Fibroblast of mammary gland (primary cell): ENCODE data around the gene RPL19.

Experiments
- DNase-seq: peaks from one replicate; pipeline ENCODE4 v3.0.0-alpha.2; 2010; ENCODE audit warnings: low read depth
- H3K4me3 ChIP-seq: 2 replicates; pipeline ENCODE4 v1.5.1; 2011; ENCODE audit warnings: low read depth, mild to moderate bottlenecking, low read length, moderate library complexity; ENCODE audit not compliant: control insufficient read depth
- TF ChIP-seq, protein P1 (sequence below): conservative IDR thresholded peaks from 2 replicates; pipeline ENCODE4 v1.5.1; 2011; ENCODE audit warnings: low read depth, low read length, inconsistent platforms; ENCODE audit not compliant: control insufficient read depth, insufficient read depth

Gene RPL19

DNA sequence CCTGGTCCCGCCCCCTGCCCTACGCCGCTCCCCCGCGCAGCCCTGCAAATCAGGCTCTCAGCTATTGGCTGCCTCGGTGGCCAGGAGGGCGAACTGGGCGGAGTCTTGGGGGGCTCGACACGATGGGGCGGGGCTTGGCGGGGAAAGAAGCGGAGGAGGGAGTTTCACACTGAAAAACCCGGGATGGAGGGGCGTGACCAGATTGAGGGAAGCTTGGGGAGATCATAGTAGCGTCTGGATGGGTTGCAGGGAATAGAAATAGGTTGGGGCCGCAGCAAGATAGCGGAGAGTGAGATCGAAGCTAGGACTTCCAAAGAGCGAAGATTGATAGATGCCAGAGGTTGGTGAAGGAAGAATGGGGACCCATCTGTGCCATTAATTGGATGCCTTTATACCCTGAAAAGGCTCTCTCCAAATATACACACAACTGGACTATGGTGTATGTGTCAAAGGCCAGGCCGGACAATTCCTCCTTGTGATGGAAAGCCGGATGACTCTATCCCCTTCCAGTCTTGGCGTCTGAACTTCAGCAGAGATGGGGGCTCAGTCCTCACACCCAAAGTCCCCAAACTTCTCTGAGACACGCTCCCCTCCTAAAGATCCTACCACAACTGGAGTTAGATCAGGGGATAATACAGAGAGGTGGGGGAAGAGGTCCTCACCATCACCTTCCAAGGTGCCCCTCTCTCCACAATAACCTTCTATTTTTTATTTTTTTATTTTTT, 26.0 kb downstream of the RPL19 start:
- H3K4me3 ChIP-seq = peak overlapping the region; percentile 34
- TF ChIP-seq, protein P1, sequence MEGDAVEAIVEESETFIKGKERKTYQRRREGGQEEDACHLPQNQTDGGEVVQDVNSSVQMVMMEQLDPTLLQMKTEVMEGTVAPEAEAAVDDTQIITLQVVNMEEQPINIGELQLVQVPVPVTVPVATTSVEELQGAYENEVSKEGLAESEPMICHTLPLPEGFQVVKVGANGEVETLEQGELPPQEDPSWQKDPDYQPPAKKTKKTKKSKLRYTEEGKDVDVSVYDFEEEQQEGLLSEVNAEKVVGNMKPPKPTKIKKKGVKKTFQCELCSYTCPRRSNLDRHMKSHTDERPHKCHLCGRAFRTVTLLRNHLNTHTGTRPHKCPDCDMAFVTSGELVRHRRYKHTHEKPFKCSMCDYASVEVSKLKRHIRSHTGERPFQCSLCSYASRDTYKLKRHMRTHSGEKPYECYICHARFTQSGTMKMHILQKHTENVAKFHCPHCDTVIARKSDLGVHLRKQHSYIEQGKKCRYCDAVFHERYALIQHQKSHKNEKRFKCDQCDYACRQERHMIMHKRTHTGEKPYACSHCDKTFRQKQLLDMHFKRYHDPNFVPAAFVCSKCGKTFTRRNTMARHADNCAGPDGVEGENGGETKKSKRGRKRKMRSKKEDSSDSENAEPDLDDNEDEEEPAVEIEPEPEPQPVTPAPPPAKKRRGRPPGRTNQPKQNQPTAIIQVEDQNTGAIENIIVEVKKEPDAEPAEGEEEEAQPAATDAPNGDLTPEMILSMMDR = no peak
- DNase-seq = peak; percentile 51

DNA sequence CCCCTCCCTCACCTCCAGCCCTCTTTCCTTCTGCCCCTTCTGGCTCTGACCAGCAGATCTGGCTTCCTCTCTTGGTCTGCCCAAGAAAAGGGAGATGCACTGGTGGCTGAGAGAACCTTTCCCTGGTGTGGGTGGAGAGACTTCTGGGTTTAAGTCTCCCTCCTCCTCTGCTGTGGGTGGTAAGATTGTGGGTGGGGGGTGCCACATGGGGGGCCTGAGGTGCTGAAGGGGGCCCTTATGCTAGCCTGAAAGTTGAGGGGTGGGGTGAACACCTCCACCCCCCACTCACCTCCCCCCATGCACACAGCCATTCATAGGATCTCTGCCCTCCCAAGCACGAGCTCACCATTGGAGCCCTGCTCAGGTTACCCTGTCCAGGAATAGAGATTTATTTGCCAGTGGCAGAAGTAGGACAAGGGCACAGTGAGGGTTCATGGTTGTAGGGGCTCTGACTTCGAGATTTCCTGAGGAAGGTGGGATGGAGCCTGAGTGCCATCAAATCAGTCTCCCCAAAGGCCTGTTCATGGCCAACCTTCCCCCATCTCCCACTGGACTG, 27.4 kb downstream of the RPL19 start:
- no peak for DNase-seq
- TF ChIP-seq, protein P1 = no peak
- no peak overlapping the region for H3K4me3 ChIP-seq

DNA sequence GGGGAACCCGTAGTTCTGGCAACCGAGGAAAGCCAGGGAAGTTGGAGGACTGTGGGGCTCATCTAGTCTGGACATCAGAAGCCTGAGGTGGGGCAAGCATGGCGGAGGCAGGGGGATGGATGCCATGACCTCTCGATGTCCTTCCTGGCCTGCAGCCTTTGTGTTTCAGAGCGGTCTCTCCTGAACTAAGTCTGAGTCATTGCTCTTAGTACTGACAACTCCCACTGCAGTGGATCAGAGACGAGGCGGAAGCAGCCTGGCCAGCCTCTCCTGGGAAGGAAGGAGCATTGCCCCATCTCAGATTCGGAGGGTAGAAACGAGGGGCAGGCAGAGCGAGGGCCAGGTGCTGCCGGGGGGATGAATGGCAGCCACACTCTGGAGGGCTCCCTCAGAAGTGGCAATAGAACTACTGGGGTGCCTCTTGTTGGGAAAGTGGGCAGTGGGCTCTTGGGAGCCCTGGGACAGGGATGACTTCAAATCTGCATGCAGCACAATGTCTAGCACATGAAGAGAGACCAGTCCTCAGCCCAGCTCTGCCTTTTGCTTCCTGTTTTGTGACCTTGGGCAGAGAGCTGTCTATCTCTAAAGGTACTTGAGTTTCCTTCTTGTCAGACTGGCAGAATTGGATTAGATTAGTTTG, 29.3 kb downstream of the RPL19 start:
- no peak overlapping the region for H3K4me3 ChIP-seq
- TF ChIP-seq, protein P1 = no peak
- DNase-seq = peak; percentile 79

DNA sequence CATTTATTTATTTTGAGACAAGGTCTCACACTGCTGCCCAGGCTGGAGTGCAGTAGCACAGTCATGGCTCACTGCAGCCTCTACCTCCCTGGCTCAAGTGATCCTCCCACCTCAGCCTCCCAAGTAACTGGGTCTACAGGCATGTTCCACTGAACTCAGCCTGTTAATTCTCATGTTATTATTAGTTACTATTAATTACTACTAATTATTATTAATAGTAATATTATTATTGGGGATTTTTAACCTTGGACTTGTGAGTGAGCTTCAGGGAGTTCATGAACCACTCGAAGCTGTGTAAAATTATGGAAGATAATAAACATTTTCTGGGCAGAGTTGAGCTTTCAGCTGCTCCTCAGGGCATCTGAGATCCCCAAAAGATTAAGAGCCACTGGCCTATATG, 30.3 kb downstream of the RPL19 start:
- DNase-seq = no peak
- no peak overlapping the region for H3K4me3 ChIP-seq
- TF ChIP-seq, protein P1 = no peak

DNA sequence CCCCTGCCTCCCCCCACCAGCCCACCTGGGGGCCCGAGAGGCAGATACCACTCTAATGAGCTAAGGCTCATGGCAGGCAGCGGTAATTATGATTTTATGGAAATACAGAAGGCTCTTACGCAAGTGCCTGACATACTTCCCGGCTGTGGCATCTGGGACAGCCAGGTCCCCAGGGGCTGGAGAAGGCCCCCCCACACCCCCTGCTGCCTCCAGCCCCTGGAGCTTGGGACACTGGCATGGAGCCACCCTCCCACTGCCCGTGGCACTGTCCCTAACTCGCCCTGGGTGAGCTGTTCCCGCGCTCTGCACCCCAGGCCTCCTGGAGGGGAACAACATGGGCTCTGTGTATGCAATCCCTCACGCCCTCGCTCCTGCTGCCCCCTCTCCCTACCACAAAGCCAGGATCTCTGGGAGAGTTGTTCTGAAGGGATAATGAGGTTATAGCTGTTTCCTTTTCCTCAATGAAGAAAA, 31.0 kb downstream of the RPL19 start:
- H3K4me3 ChIP-seq = no peak overlapping the region
- TF ChIP-seq, protein P1 = no peak
- DNase-seq = no peak

DNA sequence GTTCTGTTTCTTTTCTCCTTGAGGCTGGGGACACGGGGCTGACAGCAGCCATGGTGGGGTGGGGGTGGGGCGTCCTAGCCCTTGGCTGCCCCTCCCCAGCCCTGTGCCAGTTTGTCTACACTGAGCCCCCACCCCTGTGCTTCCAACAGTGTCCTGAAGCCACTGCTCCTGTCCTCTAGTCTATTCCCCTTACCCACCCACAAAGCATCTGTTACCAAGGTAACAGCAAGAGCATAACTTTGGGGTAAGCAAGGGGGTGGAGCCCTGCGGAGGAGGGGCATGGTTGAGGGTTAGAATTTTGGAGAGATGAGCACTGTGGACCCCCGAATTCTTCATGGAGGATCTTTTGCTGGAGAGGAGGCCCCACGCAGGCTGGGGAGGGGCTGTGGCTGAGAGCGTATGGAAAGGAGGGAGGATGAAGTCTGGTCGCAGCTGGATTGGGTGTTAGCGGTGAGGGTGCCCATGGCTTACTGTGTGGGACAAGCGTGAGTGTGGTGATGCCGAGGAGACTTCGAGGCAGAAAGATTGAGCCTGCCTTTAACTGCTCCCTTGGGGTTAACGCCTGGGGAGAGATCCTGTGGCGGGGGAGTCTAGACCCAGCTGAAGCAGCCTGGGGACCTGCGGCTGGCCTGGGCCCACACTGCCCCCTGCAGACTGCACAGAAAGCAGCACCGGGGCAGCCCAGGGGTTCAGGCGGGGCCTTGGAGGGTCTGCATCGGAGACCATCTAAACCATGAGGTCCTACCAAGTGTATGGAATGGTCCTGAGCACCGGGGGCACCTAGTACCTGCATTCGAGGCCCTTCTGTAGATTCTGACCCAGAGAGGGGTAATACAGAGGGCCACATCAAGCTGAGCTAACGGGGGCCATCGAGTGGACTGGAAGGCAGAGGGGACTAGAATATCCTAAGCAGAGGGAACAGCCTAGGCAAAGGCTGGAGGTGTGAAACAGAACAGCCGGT, 31.8 kb downstream of the RPL19 start:
- no peak overlapping the region for H3K4me3 ChIP-seq
- TF ChIP-seq, protein P1 = peak; percentile 53
- DNase-seq = peak; percentile 38
